Body of pancreas (tissue), 4 donors: Measurements from ENCODE around the gene SEC22C.

Experiments used
- POLR2A ChIP-seq, 3 donors: fragments of 450-650 bp; IDR thresholded peaks; one replicate each; pipeline ENCODE4 v1.6.1; 2016; ENCODE audit warnings: antibody characterized with exemption in 3 of 3, mild to moderate bottlenecking in 2 of 3
- TF ChIP-seq, protein P1 (sequence below), 7 experiments: fragments of 450-650 bp in 4 of 7; fragments of 200-600 bp in 3 of 7; sonication (generic) in 3 of 7; IDR thresholded peaks; one replicate each; pipeline ENCODE4 v1.5.1; 2016 to 2019; ENCODE audit warnings: antibody characterized with exemption in 7 of 7

- TF ChIP-seq, protein P1, sequence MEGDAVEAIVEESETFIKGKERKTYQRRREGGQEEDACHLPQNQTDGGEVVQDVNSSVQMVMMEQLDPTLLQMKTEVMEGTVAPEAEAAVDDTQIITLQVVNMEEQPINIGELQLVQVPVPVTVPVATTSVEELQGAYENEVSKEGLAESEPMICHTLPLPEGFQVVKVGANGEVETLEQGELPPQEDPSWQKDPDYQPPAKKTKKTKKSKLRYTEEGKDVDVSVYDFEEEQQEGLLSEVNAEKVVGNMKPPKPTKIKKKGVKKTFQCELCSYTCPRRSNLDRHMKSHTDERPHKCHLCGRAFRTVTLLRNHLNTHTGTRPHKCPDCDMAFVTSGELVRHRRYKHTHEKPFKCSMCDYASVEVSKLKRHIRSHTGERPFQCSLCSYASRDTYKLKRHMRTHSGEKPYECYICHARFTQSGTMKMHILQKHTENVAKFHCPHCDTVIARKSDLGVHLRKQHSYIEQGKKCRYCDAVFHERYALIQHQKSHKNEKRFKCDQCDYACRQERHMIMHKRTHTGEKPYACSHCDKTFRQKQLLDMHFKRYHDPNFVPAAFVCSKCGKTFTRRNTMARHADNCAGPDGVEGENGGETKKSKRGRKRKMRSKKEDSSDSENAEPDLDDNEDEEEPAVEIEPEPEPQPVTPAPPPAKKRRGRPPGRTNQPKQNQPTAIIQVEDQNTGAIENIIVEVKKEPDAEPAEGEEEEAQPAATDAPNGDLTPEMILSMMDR (IDR thresholded peaks at IDR 0.05) = peak; percentile 14 to 57 (median 53)
- TF ChIP-seq POLR2A (IDR thresholded peaks at IDR 0.05) = no peak
These were observed 31.7 kb upstream of the SEC22C start for GRCh38 chr3:42613462-42613861.
